Keratinocyte (primary cell): ENCODE data around the gene PALMD. TPM values are rescaled to one million over a fixed set of nuclear protein-coding genes. Genes with fewer than 3 reads are reported as not detected.

ENCODE experiments used
- DNase-seq: peaks from one replicate; pipeline ENCODE4 v3.0.0-alpha.2; 2011; ENCODE audit warnings: low read depth, missing footprints, low spot score
- FAIRE-seq: peaks from 2 replicates; lab custom pipeline; 2011; peaks lifted over from hg19 to GRCh38; lab: Jason Lieb, UNC
- H2AFZ ChIP-seq: 2 replicates; pipeline ENCODE4 v1.6.0; 2012; ENCODE audit warnings: low read length, control low read depth, inconsistent platforms; ENCODE audit not compliant: control insufficient read depth
- H3K27ac ChIP-seq: 2 replicates; pipeline ENCODE4 v1.5.1; 2011; ENCODE audit warnings: low read length; ENCODE audit not compliant: control insufficient read depth, insufficient read depth
- H3K27me3 ChIP-seq: 3 replicates; pipeline ENCODE4 v1.6.0; 2011; ENCODE audit warnings: low read length; ENCODE audit not compliant: control insufficient read depth, insufficient read depth; ENCODE audit errors: extremely low read depth
- H3K36me3 ChIP-seq, 2 experiments: 2 replicates in 1 of 2; 3 replicates in 1 of 2; pipeline ENCODE4 v1.5.1; 2011; ENCODE audit warnings: low read length in 2 of 2, mild to moderate bottlenecking in 1 of 2; ENCODE audit not compliant: control insufficient read depth in 2 of 2, insufficient read depth in 2 of 2; ENCODE audit errors: extremely low read depth in 1 of 2
- H3K4me1 ChIP-seq: 3 replicates; pipeline ENCODE4 v1.5.1; 2011; ENCODE audit warnings: low read length; ENCODE audit not compliant: control insufficient read depth, insufficient read depth; ENCODE audit errors: extremely low read depth
- H3K4me2 ChIP-seq: 3 replicates; pipeline ENCODE4 v1.6.0; 2011; ENCODE audit warnings: low read depth, low read length; ENCODE audit not compliant: control insufficient read depth, insufficient read depth; ENCODE audit errors: extremely low read depth
- H3K4me3 ChIP-seq, 3 experiments: fragments of 200-600 bp in 1 of 3; sonication (generic) in 1 of 3; 2 replicates in 2 of 3; 3 replicates in 1 of 3; pipeline ENCODE4 v1.5.1; 2011 to 2016; ENCODE audit warnings: low read length in 3 of 3, mild to moderate bottlenecking in 3 of 3, control low read depth in 2 of 3, inconsistent platforms in 1 of 3, low read depth in 1 of 3, mixed read lengths in 1 of 3, mixed run types in 1 of 3, moderate library complexity in 1 of 3; ENCODE audit not compliant: control insufficient read depth in 2 of 3, insufficient read depth in 2 of 3; ENCODE audit errors: extremely low read depth in 1 of 3
- H3K79me2 ChIP-seq: 2 replicates; pipeline ENCODE4 v1.6.0; 2012; ENCODE audit warnings: low read length; ENCODE audit not compliant: control insufficient read depth, insufficient read depth
- H3K9ac ChIP-seq: 3 replicates; pipeline ENCODE4 v1.6.0; 2011; ENCODE audit warnings: low read length; ENCODE audit not compliant: control insufficient read depth, insufficient read depth; ENCODE audit errors: extremely low read depth
- H3K9me1 ChIP-seq: 3 replicates; pipeline ENCODE4 v1.6.0; 2011; ENCODE audit warnings: low read length; ENCODE audit not compliant: control insufficient read depth, insufficient read depth; ENCODE audit errors: extremely low read depth
- H3K9me3 ChIP-seq: 2 replicates; pipeline ENCODE4 v1.5.1; 2012; ENCODE audit warnings: low read depth, low read length; ENCODE audit not compliant: control insufficient read depth
- H4K20me1 ChIP-seq: 3 replicates; pipeline ENCODE4 v1.6.0; 2011; ENCODE audit warnings: low read length; ENCODE audit not compliant: control insufficient read depth, insufficient read depth; ENCODE audit errors: extremely low read depth
- CTCF ChIP-seq, 3 experiments: IDR thresholded peaks in 1 of 3; conservative IDR thresholded peaks in 1 of 3; optimal IDR thresholded peaks in 1 of 3; 2 replicates in 2 of 3; 3 replicates in 1 of 3; pipeline versions ENCODE3 to v1.5.1; 2011; ENCODE audit warnings: low read length in 3 of 3, mild to moderate bottlenecking in 3 of 3, moderate library complexity in 2 of 3, control low read depth in 1 of 3, inconsistent platforms in 1 of 3; ENCODE audit not compliant: insufficient read depth in 2 of 3; ENCODE audit errors: extremely low read depth in 1 of 3
- EZH2 ChIP-seq: IDR thresholded peaks from one replicate; pipeline ENCODE4 v1.6.1; 2012; ENCODE audit warnings: inconsistent platforms, mild to moderate bottlenecking, low read length, moderate library complexity
- dilution Hi-C: fragments of 300-500 bp; cut with MboI; formaldehyde crosslinking; loops from one replicate; pipeline ENCODE4 v1.7.0; 2020; ENCODE audit warnings: low sequenced_read_pairs; ENCODE audit not compliant: extremely low pct_ligation_motif_present
- polyA plus RNA-seq, 5 experiments: library from polyadenylated mRNA; depleted of rRNA in 3 of 5; stranded (reverse) in 3 of 5; stranded (forward) in 1 of 5; unstranded in 1 of 5; fragments of >200 nt; gene quantifications; 1 replicate in 1 of 5; 2 replicates in 3 of 5; 3 replicates in 1 of 5; pipeline versions ENCODE4 v1.2.1 to v1.2.3, GENCODE V29; 2011 to 2012; ENCODE audit warnings: missing spikeins in 2 of 5, low read depth in 1 of 5, low replicate concordance in 1 of 5

The PALMD gene
- polyA plus RNA-seq, 1 donor (not counting 4 experiments of a cell fraction or from before 2014, with no cell fraction given): 6.8 TPM

DNA sequence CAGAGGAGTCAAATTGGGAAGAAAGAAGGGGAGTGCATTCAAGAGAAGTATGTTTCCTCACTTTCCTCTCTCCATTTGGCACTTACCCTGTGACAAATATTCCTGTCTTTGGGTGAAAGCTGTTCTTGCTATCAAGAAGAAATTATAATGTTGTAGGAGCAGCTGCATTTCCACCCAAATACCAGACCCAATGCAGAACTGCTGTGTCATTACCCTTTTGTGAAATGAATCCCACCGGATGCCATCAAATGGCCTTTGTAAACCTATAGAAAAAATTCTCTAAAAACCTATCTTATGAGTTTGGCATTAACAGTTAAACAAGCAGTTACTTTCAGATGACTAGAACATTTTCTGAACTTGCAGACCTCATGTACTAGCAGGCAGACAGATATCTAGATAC, 16.7 kb upstream of the PALMD start:
- Histone ChIP-seq H3K27me3 (no peaks in the 10 kb centered on the region), H3K4me3 (no peak overlapping the region), H3K27ac (no peak overlapping the region), H3K4me1 (no peaks in the 10 kb centered on the region), H3K36me3 (no peaks in the 10 kb centered on the region), H3K9me1 (no peaks in the 10 kb centered on the region), H3K9ac (no peak overlapping the region), H2AFZ (no peak overlapping the region), H3K4me2 (no peak overlapping the region), H4K20me1 (no peaks in the 10 kb centered on the region), H3K9me3 (no peaks in the 10 kb centered on the region), H3K79me2 (no peaks in the 10 kb centered on the region)
- DNase-seq (no peak), FAIRE-seq (no peak)
- TF ChIP-seq EZH2 (no peak), CTCF (optimal IDR thresholded peaks at IDR 0.05 in 1 of 3, IDR thresholded peaks at IDR 0.05 in 1 of 3, conservative IDR thresholded peaks at IDR 0.05 in 1 of 3; ENCODE audit: extremely low read depth in 1 of 3, insufficient read depth in 2 of 3, low read length in 3 of 3) (no peak)
- dilution Hi-C loops: no loop called here

DNA sequence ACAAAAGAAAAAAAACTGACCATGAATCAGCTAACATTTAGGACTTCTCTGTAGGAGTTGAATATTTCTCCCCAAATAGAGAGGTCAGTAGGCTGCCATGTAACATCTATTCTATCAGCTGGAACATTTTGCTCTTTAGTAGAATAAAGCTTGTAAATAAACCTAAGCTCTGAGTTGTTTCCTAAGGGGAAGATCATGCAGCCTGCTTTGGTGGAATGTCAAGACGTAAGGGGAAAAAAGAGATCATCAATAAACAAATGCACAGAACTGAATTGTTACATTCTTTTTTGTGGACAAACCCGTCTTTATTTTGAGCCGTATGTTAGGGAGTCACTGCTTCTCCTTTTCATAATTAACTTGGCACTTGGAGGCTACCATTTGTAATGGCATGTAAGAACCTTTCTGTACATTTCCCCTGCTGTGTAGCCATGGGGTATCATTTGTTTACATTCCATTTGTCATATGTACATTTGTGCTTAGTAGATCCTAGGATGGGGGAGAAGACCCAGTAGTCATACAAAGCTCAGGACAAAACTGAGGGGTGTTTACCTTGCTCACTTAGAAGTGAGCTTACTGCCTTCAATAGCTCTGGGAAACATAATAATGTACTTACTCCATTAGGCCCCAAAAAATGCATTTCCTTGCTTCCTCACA, 10.8 kb upstream of the PALMD start:
- dilution Hi-C loops: no loop called here
- Histone ChIP-seq H3K4me1 (no peaks in the 10 kb centered on the region), H2AFZ (no peak overlapping the region), H3K27me3 (no peaks in the 10 kb centered on the region), H3K9me3 (no peaks in the 10 kb centered on the region), H3K4me2 (no peak overlapping the region), H3K9ac (no peak overlapping the region), H3K4me3 (no peak overlapping the region), H3K79me2 (no peaks in the 10 kb centered on the region), H3K27ac (no peak overlapping the region), H4K20me1 (no peaks in the 10 kb centered on the region), H3K36me3 (no peaks in the 10 kb centered on the region), H3K9me1 (no peaks in the 10 kb centered on the region)
- TF ChIP-seq EZH2 (no peak), CTCF (optimal IDR thresholded peaks at IDR 0.05 in 1 of 3, IDR thresholded peaks at IDR 0.05 in 1 of 3, conservative IDR thresholded peaks at IDR 0.05 in 1 of 3; ENCODE audit: extremely low read depth in 1 of 3, insufficient read depth in 2 of 3, low read length in 3 of 3) (no peak)
- FAIRE-seq (no peak), DNase-seq (no peak)
